H1 (cell line): Measurements from ENCODE around the gene COPZ1. TPM values are rescaled to one million over a fixed set of nuclear protein-coding genes. Genes with fewer than 3 reads are reported as not detected.
A peak's percentile ranks its signal among the peaks of the same experiment; 100 is the strongest.

Experiments
- CTCF ChIA-PET: fragments of 300-600 bp; sonication (Branson Sonifier 250); formaldehyde crosslinking; loops from one replicate; lab custom pipeline; 2021; ENCODE audit not compliant: partially characterized antibody; lab: Charles Lee
- POLR2A ChIA-PET: fragments of 300-600 bp; sonication (Branson Sonifier 250); formaldehyde crosslinking; loops from one replicate; lab custom pipeline; 2021; ENCODE audit warnings: inconsistent platforms; ENCODE audit not compliant: partially characterized antibody; lab: Charles Lee
- DNase-seq, 2 experiments: peaks; one replicate each; pipeline versions ENCODE4 v3.0.0 to v3.0.0-alpha.2; 2010 to 2022; ENCODE audit warnings: low spot score in 2 of 2, low read depth in 1 of 2, mixed read lengths in 1 of 2
- FAIRE-seq: peaks from 2 replicates; lab custom pipeline; 2011; peaks lifted over from hg19 to GRCh38; lab: Jason Lieb, UNC
- H2AFZ ChIP-seq: 2 replicates; pipeline ENCODE4 v1.8.1; 2012; ENCODE audit warnings: low read length, inconsistent platforms
- H2AK5ac ChIP-seq: 2 replicates; pipeline ENCODE4 v1.6.1; 2013; ENCODE audit warnings: low read depth, low read length
- H2BK120ac ChIP-seq: replicated peaks from 2 replicates; pipeline ENCODE3; 2013; ENCODE audit warnings: low read depth, low read length, inconsistent platforms
- H2BK12ac ChIP-seq: 2 replicates; pipeline ENCODE4 v1.6.1; 2013; ENCODE audit warnings: low read depth, low read length
- H2BK15ac ChIP-seq: 2 replicates; pipeline ENCODE4 v1.6.1; 2013; ENCODE audit warnings: low read length
- H2BK20ac ChIP-seq: 2 replicates; pipeline ENCODE4 v1.6.1; 2013; ENCODE audit warnings: low read length
- H2BK5ac ChIP-seq: 2 replicates; pipeline ENCODE4 v1.6.1; 2013; ENCODE audit warnings: low read depth, low read length
- H3K14ac ChIP-seq: 2 replicates; pipeline ENCODE4 v1.6.1; 2013; ENCODE audit warnings: inconsistent platforms; ENCODE audit not compliant: insufficient read length
- H3K18ac ChIP-seq: 2 replicates; pipeline ENCODE4 v1.6.1; 2013; ENCODE audit warnings: low read length; ENCODE audit errors: extremely low read depth
- H3K23ac ChIP-seq: 2 replicates; pipeline ENCODE4 v1.6.1; 2013; ENCODE audit warnings: inconsistent platforms; ENCODE audit not compliant: insufficient read length
- H3K23me2 ChIP-seq: 2 replicates; pipeline ENCODE4 v1.6.1; 2013; ENCODE audit warnings: low read depth, low read length
- H3K27ac ChIP-seq: 2 replicates; pipeline ENCODE4 v1.6.1; 2011; ENCODE audit warnings: low read depth, low read length, inconsistent platforms
- H3K27me3 ChIP-seq, 4 experiments: replicated peaks in 1 of 4; 1 replicate in 1 of 4; 2 replicates in 3 of 4; pipeline versions ENCODE4 v1.6.1 to v1.8.1; 2011 to 2013; ENCODE audit warnings: low read length in 3 of 4, mild to moderate bottlenecking in 3 of 4, inconsistent platforms in 2 of 4, mixed read lengths in 2 of 4, moderate library complexity in 1 of 4; ENCODE audit not compliant: control insufficient read depth in 3 of 4, insufficient read depth in 3 of 4; ENCODE audit errors: extremely low read depth in 1 of 4
- H3K36me3 ChIP-seq, 4 experiments: 2 replicates each; pipeline versions ENCODE4 v1.6.1 to v1.8.1; 2011 to 2013; ENCODE audit warnings: mild to moderate bottlenecking in 4 of 4, low read length in 3 of 4, moderate library complexity in 2 of 4, control low read depth in 1 of 4, inconsistent platforms in 1 of 4; ENCODE audit not compliant: insufficient read depth in 4 of 4, control insufficient read depth in 2 of 4
- H3K4ac ChIP-seq: replicated peaks from 2 replicates; pipeline ENCODE3; 2013; ENCODE audit warnings: low read length, low read depth, mixed read lengths, inconsistent platforms; ENCODE audit not compliant: insufficient read length
- H3K4me1 ChIP-seq, 4 experiments: replicated peaks in 1 of 4; 1 replicate in 1 of 4; 2 replicates in 3 of 4; pipeline versions ENCODE4 v1.6.1 to v1.8.1; 2011 to 2013; ENCODE audit warnings: low read length in 3 of 4, inconsistent platforms in 2 of 4, mixed read lengths in 1 of 4; ENCODE audit not compliant: insufficient read depth in 4 of 4, control insufficient read depth in 3 of 4
- H3K4me2 ChIP-seq, 2 experiments: 2 replicates each; pipeline versions ENCODE4 v1.6.1 to v1.8.1; 2011 to 2013; ENCODE audit warnings: low read depth in 2 of 2, low read length in 2 of 2, control low read depth in 1 of 2, inconsistent platforms in 1 of 2, mild to moderate bottlenecking in 1 of 2; ENCODE audit not compliant: insufficient read depth in 1 of 2
- H3K4me3 ChIP-seq, 4 experiments: fragments of 200-600, 300-600 bp in 1 of 4; sonication (generic), shearing (Covaris generic), sonication (Bioruptor Twin) in 1 of 4; 2 replicates each; pipeline versions ENCODE4 v1.5.1 to v1.8.1; 2011 to 2016; ENCODE audit warnings: low read length in 4 of 4, low read depth in 3 of 4, control low read depth in 2 of 4, inconsistent platforms in 2 of 4, mild to moderate bottlenecking in 2 of 4, mixed read lengths in 1 of 4, moderate library complexity in 1 of 4; ENCODE audit not compliant: insufficient read depth in 2 of 4; ENCODE audit errors: extremely low read depth in 1 of 4
- H3K56ac ChIP-seq: replicated peaks from 2 replicates; pipeline ENCODE3; 2013; ENCODE audit warnings: low read depth, mild to moderate bottlenecking, mixed read lengths, low read length, inconsistent platforms; ENCODE audit not compliant: insufficient read length
- H3K79me1 ChIP-seq: 2 replicates; pipeline ENCODE4 v1.6.1; 2013; ENCODE audit warnings: low read depth, low read length, control low read depth
- H3K79me2 ChIP-seq, 2 experiments: 2 replicates each; pipeline versions ENCODE4 v1.6.1 to v1.8.1; 2012 to 2013; ENCODE audit warnings: low read length in 2 of 2, mild to moderate bottlenecking in 2 of 2, inconsistent platforms in 1 of 2; ENCODE audit not compliant: insufficient read depth in 2 of 2, control insufficient read depth in 1 of 2
- H3K9ac ChIP-seq, 4 experiments: replicated peaks in 1 of 4; 1 replicate in 1 of 4; 2 replicates in 3 of 4; pipeline versions ENCODE4 v1.6.1 to v1.8.1; 2011 to 2013; ENCODE audit warnings: low read depth in 3 of 4, low read length in 3 of 4, control low read depth in 2 of 4, mild to moderate bottlenecking in 2 of 4, moderate library complexity in 2 of 4, inconsistent platforms in 1 of 4; ENCODE audit errors: extremely low read depth in 1 of 4
- H3K9me3 ChIP-seq, 2 experiments: 2 replicates each; pipeline versions ENCODE4 v1.6.1 to v1.8.1; 2012 to 2013; ENCODE audit warnings: mild to moderate bottlenecking in 2 of 2, moderate library complexity in 2 of 2, control low read depth in 1 of 2, inconsistent platforms in 1 of 2, low read depth in 1 of 2, low read length in 1 of 2, mixed read lengths in 1 of 2; ENCODE audit not compliant: insufficient read depth in 2 of 2
- H4K20me1 ChIP-seq, 2 experiments: replicated peaks in 1 of 2; 2 replicates each; pipeline versions ENCODE3 to v1.8.1; 2011 to 2013; ENCODE audit warnings: inconsistent platforms in 2 of 2, low read length in 2 of 2, mild to moderate bottlenecking in 1 of 2; ENCODE audit not compliant: insufficient read depth in 2 of 2, control insufficient read depth in 1 of 2
- H4K5ac ChIP-seq: 2 replicates; pipeline ENCODE4 v1.6.1; 2013; ENCODE audit warnings: low read length, low read depth, mixed read lengths, inconsistent platforms; ENCODE audit not compliant: insufficient read length
- H4K8ac ChIP-seq: 2 replicates; pipeline ENCODE4 v1.8.0; 2013; ENCODE audit warnings: mild to moderate bottlenecking, moderate library complexity, low read length, inconsistent platforms; ENCODE audit not compliant: insufficient read depth; ENCODE audit errors: extremely low read depth
- H4K91ac ChIP-seq: replicated peaks from 2 replicates; pipeline ENCODE3; 2013; ENCODE audit warnings: low read length, mixed read lengths, inconsistent platforms; ENCODE audit not compliant: insufficient read length
- ASH2L ChIP-seq: fragments of 200-600, 300-600 bp; sonication (generic); IDR thresholded peaks from one replicate; pipeline ENCODE4 v1.7.1; 2017; ENCODE audit warnings: low read length
- WGBS, 2 experiments: shearing (Covaris generic) in 1 of 2; methylation state at CpG; one replicate each; pipeline versions ENCODE4 v1.1.6 to v1.1.7; 2013 to 2015; ENCODE audit warnings: low lambda C conversion rate in 2 of 2, mixed read lengths in 2 of 2, inconsistent platforms in 1 of 2, low coverage in 1 of 2, missing lambda C conversion rate in 1 of 2; ENCODE audit not compliant: insufficient replicate concordance in 2 of 2, insufficient coverage in 1 of 2, insufficient read length in 1 of 2; ENCODE audit errors: extremely low coverage in 1 of 2, missing lambda C conversion rate in 1 of 2; 5-methylcytosine and 5-hydroxymethylcytosine counted together
- polyA plus RNA-seq, 7 experiments: library from polyadenylated mRNA; depleted of rRNA in 3 of 7; stranded (reverse) in 5 of 7; unstranded in 2 of 7; fragments of >200 nt in 5 of 7; fragments of 200-250 nt in 2 of 7; gene quantifications; 1 replicate in 5 of 7; 2 replicates in 1 of 7; 4 replicates in 1 of 7; pipeline versions ENCODE4 v1.2.1 to v1.2.3, GENCODE V29; 2011 to 2013; ENCODE audit warnings: missing spikeins in 2 of 7, mixed read lengths in 2 of 7
- total RNA-seq: library from RNA; stranded (reverse); fragmentation: NEBNext Ultra II Directional; extraction: Animal tissue kit (Norgen Biotek cat#: 25700); gene quantifications from 2 replicates; pipeline ENCODE4 v1.2.1, GENCODE V29; 2021

The COPZ1 gene
- total and polyA plus RNA-seq, 2 of the 8 experiments (the other 6 are each of a cell fraction or from before 2014, with no cell fraction given), result 103 to 133 TPM

DNA sequence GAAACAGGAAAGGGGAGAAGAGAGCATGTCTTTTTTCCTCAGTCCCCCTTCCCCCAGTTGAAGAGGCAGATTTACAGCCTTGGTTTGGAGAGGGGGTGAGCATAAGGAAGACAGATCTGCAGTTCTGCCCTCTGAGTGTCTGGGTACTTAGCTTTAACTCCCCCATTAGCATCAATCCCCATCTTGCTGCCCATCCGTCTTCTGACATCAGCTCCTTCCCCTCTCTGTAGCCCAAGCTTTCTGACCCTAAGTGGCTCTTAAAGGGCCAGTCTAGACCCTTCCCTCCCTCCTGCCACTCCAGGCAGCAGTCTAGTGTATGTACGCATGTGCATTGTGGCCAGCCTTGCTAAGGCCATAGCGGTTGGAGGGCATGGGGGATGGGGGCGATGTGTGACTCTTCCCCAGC is 32.0 kb downstream of the COPZ1 start:
- Histone ChIP-seq H4K91ac (peak overlapping the region; percentile 38), H3K27me3 (no peaks in the 10 kb centered on the region; a peak in 1 of 7 replicates), H2AFZ (no peak overlapping the region)
- POLR2A ChIA-PET, result interaction anchor here (0.6 to 9.2 kb wide), 15 partner anchors 10 to 141 kb away, joined by 3 to 133 read pairs (median 6); partner anchors contain the start of genes CBX5, COPZ1 and HNRNPA1
- CTCF ChIA-PET, result interaction anchor here (0.5 to 9.2 kb wide), 15 partner anchors 11 to 348 kb away, joined by 3 to 348 read pairs (median 8); partner anchors contain the start of genes COPZ1, HOXC8, NFE2 and ZNF385A
- peak in 1 of 2 experiments; percentile 49 for DNase-seq
- TF ChIP-seq ASH2L, result no peak
- TF ChIP-seq, all 59 proteins: peak for 0
- Histone ChIP-seq H3K23ac (no peak overlapping the region), H3K4me1 (peaks cover 28 to 60% (median 32%) of the 10 kb centered on the region in 4 experiments), H4K8ac (no peak overlapping the region), H3K23me2 (peaks cover 15% of the 10 kb centered on the region), H4K20me1 (no peaks in the 10 kb centered on the region), H2BK5ac (peak overlapping the region; percentile 45; the same call in 1 of the 2 replicates), H3K18ac (peak overlapping the region; percentile 78; the same call in 1 of the 2 replicates), H3K79me2 (no peaks in the 10 kb centered on the region), H4K5ac (no peak overlapping the region), H3K56ac (no peak overlapping the region), H3K36me3 (no peaks in the 10 kb centered on the region), H3K4ac (no peak overlapping the region), H3K9me3 (no peaks in the 10 kb centered on the region), H2BK120ac (peak overlapping the region; percentile 16), H3K27ac (no peak overlapping the region), H3K9ac (no peak overlapping the region), H3K14ac (no peak overlapping the region), H3K4me2 (peak overlapping the region; percentile 39 to 88), H2BK12ac (peak overlapping the region; percentile 65; the same call in 1 of the 2 replicates), H3K79me1 (no peaks in the 10 kb centered on the region), H2BK20ac (peak overlapping the region; percentile 8; the same call in 1 of the 2 replicates), H3K4me3 (peak overlapping the region in 1 of 4 experiments; percentile 78; a peak in 2 of 8 replicates), H2AK5ac (peak overlapping the region; percentile 84; the same call in 1 of the 2 replicates), H2BK15ac (peak overlapping the region; percentile 24; the same call in 1 of the 2 replicates)
- WGBS, 2 experiments, result 66% methylated on average over 4 of the region's 4 CpGs; no CpG with 5 or more reads in 1 of the 2 experiments
- FAIRE-seq, result no peak
